ENCODE measurements around the gene TFB1M. TPM values are rescaled to one million over a fixed set of nuclear protein-coding genes. Genes with fewer than 3 reads are reported as not detected.
A peak's percentile ranks its signal among the peaks of the same experiment; 100 is the strongest.

The TFB1M gene
- total RNA-seq, 1 donor from 2014 or later, result 11.9 TPM

GRCh38 chr6:155262655-155263054, 51.6 kb downstream of the TFB1M start:
- DNase-seq, result no peak

- DNase-seq, result no peak
Observed at GRCh38 chr6:155261111-155261900, 53.0 kb downstream of the TFB1M start.

DNA sequence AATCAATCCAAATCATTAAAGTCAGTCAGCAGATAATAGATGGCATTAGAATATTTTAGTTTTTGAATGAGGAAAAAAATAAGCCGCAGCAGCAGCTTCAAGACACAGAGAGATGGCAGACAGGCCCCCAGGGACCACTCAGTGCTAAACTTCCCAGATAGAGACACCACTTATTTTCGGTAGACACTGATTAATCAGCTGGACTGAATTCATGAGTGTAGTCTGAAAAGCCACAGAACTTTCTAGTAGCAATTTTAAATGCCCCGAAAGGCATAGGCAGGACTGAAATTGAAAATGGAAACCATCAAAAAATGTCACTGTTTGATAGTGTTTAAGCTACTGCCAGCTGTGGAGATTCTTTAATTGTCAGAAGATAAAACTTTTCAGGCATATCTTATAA, 53.6 kb downstream of the TFB1M start:
- no peak for DNase-seq

- no peak for DNase-seq
Observed at GRCh38 chr6:155259897-155260296, 54.4 kb downstream of the TFB1M start.

GRCh38 chr6:155259204-155259603, 55.1 kb downstream of the TFB1M start:
- DNase-seq, result no peak

DNA sequence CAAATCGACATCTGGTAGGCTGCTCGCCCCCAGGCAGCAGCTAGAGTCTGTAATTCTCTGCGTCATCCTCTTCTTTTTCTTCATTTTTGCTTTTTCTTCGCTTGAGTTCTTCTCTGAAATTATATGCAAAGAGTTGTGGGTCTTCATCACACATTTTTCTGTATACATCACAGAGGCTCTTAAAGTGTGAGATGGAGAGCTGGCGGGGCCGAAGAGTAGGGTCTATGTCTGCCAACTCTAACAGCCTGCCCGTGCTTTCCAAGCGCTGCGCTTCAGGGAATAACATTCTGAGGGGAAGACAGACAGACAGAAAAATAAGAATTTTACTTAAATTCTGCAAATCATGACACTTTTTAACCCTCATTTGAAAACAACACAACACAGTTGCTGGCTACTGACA, 56.5 kb downstream of the TFB1M start:
- DNase-seq, result no peak

DNA sequence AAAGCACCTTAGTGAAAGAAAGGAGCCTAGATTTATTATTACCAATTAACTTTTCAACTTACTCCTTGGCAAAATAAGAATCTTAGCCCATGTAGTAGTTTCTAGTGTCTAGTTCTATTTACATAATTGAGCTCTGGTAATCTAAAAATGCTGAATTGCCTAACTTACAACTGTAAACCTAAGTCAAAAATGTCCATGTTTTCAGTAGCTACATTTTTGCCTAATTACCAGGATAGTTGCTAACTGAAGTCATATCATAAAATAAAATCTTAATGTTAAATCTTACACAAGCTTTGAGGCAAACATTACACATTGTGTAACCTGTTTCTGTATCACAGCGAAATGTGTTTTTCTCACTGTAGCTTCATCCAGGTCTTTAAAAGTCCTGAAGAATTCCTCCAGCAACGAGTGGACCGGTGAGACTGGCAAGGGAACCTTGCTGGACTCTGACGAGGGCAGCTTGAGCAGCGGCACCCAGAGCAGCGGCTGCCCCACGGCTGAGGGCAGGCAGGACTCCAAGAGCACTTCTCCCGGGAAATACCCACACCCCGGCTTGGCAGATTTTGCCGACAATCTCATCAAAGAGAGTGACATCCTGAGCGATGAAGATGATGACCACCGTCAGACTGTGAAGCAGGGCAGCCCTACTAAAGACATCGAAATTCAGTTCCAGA, 58.0 kb downstream of the TFB1M start:
- DNase-seq, result no peak

- no peak for DNase-seq
Observed at GRCh38 chr6:155254139-155254538, 60.1 kb downstream of the TFB1M start.

GRCh38 chr6:155253337-155253736, 60.9 kb downstream of the TFB1M start:
- no peak for DNase-seq

- no peak for DNase-seq
Observed at GRCh38 chr6:155252581-155252980, 61.7 kb downstream of the TFB1M start.

- no peak for DNase-seq
Observed at GRCh38 chr6:155250701-155251381, 63.4 kb downstream of the TFB1M start.

GRCh38 chr6:155248008-155249001, 66.0 kb downstream of the TFB1M start:
- DNase-seq, result peak; percentile 85

DNA sequence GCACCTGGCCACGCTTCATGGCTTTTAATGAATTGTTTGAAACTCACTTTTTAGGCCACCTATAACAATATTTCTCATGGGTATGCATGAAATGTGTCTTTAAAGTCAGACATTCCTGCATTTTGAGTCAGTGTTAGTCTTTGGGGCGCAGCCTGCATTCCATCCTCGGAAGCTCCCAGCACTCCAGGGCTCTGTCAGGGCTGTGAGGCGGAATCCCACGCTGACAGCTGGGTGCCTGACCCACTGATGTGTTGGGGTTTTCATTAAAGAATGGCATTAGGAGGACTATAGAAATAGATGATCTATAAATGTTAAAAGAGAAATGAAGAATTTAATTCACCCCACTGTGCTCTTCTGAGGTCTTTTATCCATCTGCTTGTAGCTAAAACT, 66.7 kb downstream of the TFB1M start:
- DNase-seq, result no peak

DNA sequence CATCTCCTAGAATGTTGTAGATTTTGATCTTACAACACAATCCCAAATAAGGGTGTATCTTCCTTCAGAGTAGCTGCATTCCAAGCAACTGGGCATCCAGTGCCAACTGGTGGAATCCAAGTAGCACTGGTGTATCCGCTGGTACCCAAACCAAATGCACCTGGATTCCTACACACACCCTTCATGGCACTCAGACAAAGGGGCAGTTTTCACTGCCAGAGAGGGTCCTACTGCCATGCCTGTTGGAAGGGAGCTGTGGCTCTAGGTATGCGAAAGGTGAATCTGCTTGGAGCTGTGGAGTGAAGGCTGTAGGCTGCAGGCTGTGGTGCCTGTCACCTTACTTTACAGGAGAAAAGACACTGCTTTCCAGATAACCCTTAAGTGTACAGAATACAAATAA, 67.5 kb downstream of the TFB1M start:
- DNase-seq, result no peak

DNA sequence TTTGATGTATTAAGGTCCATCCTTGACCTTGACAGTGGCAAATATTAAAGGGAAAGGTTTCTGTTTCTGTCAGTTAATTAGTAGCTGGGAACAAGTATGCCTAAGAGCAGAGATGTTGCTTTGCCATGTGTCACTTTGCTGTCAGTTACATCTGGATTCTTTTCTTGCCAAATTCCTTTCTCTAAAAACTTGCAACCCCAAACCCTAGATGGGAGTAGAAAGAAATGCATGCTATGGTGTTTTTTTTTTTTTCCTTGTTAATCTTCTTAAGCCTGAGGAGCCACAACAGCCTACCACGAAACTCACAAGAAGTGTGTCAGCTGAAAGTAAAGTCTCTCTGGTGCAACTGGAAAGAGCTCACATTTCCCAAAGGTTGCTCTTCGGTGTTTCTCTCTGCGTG, 68.5 kb downstream of the TFB1M start:
- no peak for DNase-seq

GRCh38 chr6:155245193-155245592, 69.1 kb downstream of the TFB1M start:
- no peak for DNase-seq

- DNase-seq, result no peak
Observed at GRCh38 chr6:155244434-155244833, 69.8 kb downstream of the TFB1M start.

DNA sequence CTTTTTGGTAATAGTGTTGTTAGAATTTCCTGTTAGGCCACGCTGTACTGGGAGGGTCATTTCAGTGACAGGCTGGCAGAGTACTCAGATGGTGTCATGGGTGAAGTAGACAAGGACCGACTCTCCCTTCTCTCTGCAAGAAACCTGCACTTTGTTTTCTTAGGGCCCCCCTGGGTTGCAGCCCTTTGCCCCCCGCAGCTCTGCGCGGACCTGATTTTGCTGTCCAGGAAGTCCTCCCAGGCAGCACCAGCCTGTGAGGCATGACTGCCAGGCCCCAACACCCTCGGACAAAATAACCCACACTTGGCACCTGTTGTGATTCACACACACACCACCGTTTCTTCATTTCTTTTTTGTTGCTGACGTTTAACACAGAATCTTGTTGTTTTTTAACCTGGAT, 72.3 kb downstream of the TFB1M start:
- DNase-seq, result no peak

GRCh38 chr6:155240905-155241600, 73.2 kb downstream of the TFB1M start:
- no peak for DNase-seq

DNA sequence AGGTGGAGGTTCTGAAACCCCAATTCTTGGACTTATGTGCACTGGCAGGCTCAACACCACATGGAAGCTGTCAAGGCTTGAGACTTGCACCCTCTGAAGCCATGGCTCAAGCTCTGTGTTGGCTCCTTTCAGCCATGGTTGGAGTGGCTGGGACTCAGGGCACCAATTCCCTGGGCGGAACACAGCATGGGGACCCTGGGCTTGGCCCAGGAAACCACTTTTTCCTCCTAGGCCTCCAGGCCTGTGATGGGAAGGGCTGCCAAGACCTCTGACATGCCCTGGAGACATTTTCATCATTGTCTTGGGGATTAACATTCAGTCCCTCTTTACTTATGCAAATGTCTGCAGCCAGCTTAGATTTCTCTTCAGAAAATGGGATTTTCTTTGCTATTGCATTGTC, 76.7 kb downstream of the TFB1M start:
- DNase-seq, result no peak

- DNase-seq, result no peak
Observed at GRCh38 chr6:155235087-155235486, 79.2 kb downstream of the TFB1M start.

- DNase-seq, result no peak
Observed at GRCh38 chr6:155234687-155235086, 79.6 kb downstream of the TFB1M start.
